ENCODE results near the gene ISLR2. TPM values are rescaled to one million over a fixed set of nuclear protein-coding genes. Genes with fewer than 3 reads are reported as not detected.

The ISLR2 gene
- total RNA-seq, 1 donor from 2014 or later: 3.4 TPM

DNA sequence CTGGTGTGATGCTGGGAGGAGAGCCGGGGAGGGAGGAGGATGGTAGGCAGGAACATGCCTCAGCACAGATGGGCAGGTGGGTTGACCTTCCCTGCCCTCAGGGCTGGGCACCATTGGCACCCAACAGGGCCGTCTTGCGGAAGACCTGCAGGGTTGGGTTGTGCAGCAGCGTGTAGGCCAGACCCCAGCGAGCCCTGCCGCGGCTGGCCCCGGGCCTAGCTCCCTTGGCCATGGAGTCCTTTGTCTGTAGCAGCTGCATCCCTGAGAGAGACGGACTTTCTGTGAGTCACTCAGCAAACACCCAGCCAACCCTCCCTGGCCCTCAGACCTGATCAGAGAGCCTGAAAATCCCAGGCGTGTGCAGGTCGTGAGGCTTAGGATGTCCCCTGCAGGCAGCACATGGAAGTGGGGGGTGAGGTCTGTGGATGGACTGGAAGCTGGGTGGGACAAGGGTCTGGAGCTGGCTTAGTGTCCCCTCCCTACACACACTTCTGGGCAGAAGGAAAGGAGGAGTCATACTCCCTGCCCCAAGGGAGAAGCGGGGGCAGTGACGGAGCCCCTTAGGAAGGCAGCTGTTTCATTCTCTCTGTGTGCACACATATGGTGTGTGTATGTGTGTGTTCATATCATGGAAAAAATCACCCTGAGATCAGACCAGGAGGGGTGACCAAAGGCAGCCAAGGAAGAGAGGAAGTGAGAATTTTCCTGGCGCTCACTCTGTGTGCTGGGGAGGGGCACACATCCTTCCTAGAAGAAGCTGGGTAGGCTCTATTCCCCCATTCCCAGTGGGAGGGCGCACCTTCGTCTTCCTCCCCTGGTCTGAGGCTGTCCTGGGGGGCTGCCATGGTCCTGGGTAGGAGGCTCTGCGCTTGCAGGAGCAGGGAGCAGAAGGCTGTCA is 49.8 kb downstream of the ISLR2 start:
- no peaks in the 10 kb centered on the region for H3K27me3 ChIP-seq
- H3K27ac ChIP-seq: peak overlapping the region; percentile 89
- no peaks in the 10 kb centered on the region for H3K9me3 ChIP-seq
- DNase-seq (ENCODE audit: extremely low spot score in 2 of 2): no peak
- H3K36me3 ChIP-seq: no peaks in the 10 kb centered on the region
- intact Hi-C loops (cut with DNase I): no loop called here
- H3K4me3 ChIP-seq: peak overlapping the region in 1 of 2 donors; percentile 4
- H3K4me1 ChIP-seq: peaks cover 57% of the 10 kb centered on the region
- TF ChIP-seq POLR2A (IDR thresholded peaks at IDR 0.05) (no peak), CTCF (IDR thresholded peaks at IDR 0.05) (no peak), POLR2AphosphoS5 (IDR thresholded peaks at IDR 0.05; ENCODE audit: insufficient read depth in 1 of 2, low read depth in 1 of 2) (no peak)

DNA sequence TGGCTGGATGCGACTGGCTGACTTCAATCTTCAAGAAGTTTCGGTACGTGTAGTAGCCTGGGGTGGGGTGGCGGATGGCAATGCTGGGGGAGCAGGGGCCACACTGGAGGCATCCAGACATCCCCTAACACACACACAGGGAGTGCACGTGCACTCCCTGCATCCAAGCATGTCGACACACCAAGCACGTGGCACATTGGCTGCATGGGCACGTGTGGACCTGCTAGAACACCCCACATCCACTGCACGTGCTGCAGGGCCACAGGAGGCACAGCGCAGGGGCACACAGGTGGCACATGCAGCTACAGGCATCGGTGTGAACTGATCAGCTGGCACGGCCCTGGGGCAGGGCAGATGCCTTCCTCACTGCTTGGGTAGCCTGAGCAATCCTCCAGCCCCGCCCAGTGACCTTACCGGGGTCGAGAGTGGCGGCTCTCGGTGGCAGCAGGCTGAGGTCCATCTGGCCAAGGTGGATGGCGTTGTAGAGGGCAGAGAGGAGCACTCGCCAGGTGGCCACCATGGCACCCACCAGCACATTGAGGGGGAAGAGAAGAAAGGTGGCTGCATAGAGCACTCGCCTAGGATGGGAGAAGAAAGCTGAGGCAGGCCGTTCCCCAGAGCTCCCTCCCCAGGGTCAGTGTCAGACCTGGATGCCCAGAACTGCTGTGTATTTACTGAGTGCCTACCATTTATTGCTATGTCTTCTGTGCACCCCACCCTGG is 50.7 kb downstream of the ISLR2 start:
- peaks cover 49% of the 10 kb centered on the region for H3K4me1 ChIP-seq
- peak overlapping the region; percentile 89 for H3K27ac ChIP-seq
- no peaks in the 10 kb centered on the region for H3K9me3 ChIP-seq
- no peak for DNase-seq (ENCODE audit: extremely low spot score in 2 of 2)
- H3K4me3 ChIP-seq: no peak overlapping the region
- no peaks in the 10 kb centered on the region for H3K27me3 ChIP-seq
- no peak for TF ChIP-seq POLR2AphosphoS5 (IDR thresholded peaks at IDR 0.05; ENCODE audit: insufficient read depth in 1 of 2, low read depth in 1 of 2)
- TF ChIP-seq POLR2A (IDR thresholded peaks at IDR 0.05): no peak
- no peak for TF ChIP-seq CTCF (IDR thresholded peaks at IDR 0.05)
- no peaks in the 10 kb centered on the region for H3K36me3 ChIP-seq
- intact Hi-C loops (cut with DNase I): no loop called here

DNA sequence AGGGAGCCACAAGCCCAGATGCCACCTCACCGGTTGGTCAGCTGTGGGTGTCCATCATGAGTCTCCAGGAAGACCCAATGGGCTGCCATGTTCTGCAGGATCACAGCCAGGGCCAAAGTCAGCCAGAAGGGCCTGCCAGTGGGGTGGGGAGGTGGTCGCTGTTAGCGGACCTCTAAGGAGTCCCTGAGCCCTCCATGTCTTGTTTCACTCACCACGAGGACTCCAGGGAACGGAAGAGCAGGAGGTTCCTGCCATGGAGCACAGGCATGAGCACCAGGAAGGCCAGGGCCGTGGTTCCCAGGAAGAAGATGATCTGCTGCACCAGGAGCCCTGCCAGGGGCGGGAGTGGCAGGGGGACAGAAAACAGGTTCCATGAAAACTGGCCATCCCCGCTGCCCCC is 51.7 kb downstream of the ISLR2 start:
- DNase-seq (ENCODE audit: extremely low spot score in 2 of 2): no peak

DNA sequence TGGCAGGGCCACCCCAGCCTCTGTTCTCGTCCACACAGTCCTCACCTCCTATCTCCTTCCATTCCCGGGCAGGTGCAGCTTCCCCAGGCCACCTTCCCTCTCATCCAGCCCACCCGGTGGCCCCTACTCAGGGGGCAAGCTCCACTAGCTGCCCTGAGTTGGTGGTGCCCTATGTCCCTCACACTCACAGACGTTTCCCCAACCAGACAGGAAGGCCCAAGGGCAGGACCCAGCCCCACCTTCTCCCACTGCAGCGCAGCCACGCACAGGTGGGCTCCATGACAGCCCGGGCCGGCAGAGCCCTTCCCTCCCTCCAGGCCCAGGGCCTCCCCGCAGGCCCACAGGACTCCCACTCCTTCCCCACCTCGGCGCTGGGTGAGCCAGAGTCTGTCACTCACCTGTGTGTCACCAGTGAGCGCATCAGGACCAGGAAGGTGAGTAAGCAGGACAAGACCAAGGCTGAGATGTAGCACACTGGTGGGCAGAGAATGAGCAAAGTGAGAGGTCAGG is 54.3 kb downstream of the ISLR2 start:
- intact Hi-C loops (cut with DNase I): no loop called here
- H3K36me3 ChIP-seq: no peaks in the 10 kb centered on the region
- DNase-seq (ENCODE audit: extremely low spot score in 2 of 2): no peak
- no peaks in the 10 kb centered on the region for H3K9me3 ChIP-seq
- no peak overlapping the region for H3K4me3 ChIP-seq
- TF ChIP-seq POLR2A (IDR thresholded peaks at IDR 0.05): no peak
- TF ChIP-seq CTCF (IDR thresholded peaks at IDR 0.05): no peak
- no peak for TF ChIP-seq POLR2AphosphoS5 (IDR thresholded peaks at IDR 0.05; ENCODE audit: insufficient read depth in 1 of 2, low read depth in 1 of 2)
- H3K27ac ChIP-seq: no peak overlapping the region
- peaks cover 16% of the 10 kb centered on the region for H3K4me1 ChIP-seq
- no peaks in the 10 kb centered on the region for H3K27me3 ChIP-seq

More for the DNA sequence above, 51.7 kb downstream of the ISLR2 start:
- Histone ChIP-seq H3K36me3 (no peaks in the 10 kb centered on the region), H3K9me3 (no peaks in the 10 kb centered on the region), H3K4me3 (no peak overlapping the region), H3K27ac (no peak overlapping the region), H3K4me1 (peaks cover 38% of the 10 kb centered on the region), H3K27me3 (no peaks in the 10 kb centered on the region)
- intact Hi-C loops (cut with DNase I): no loop called here
- TF ChIP-seq CTCF (IDR thresholded peaks at IDR 0.05) (no peak), POLR2AphosphoS5 (IDR thresholded peaks at IDR 0.05; ENCODE audit: insufficient read depth in 1 of 2, low read depth in 1 of 2) (no peak), POLR2A (IDR thresholded peaks at IDR 0.05) (no peak)

All from vagina (tissue), 2 donors.